ENCODE measurements around the gene TAP2.
A peak's percentile ranks its signal among the peaks of the same experiment; 100 is the strongest.
"Not testable (repeated sequence)": the region's sequence is repeated elsewhere in the genome, so short reads cannot be mapped to it uniquely, and the experiment has no call there.

The TAP2 gene

DNA sequence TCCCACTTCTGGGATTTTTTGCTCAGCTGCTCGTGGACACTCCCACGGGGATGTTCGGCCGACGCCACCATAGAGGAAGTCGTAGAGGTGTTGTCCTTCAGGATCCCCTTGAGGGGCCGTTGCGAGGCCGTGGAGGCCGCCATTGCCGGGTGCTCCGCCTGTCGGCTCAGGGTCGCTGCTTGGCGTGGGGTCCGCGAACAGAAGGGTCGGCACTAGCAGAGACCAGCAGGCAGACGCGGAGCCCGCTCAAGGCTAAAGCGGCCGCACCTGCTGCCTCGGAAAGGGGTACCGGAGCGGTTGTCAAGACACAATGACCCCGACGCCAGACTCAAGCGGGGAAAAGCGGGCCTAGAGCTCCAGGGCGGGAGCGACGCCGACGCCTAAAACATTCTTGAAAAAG lies 41.2 kb upstream of the TAP2 start:
- no peak for TF ChIP-seq CTCF (IDR thresholded peaks at IDR 0.05; ENCODE audit: extremely low read depth, insufficient read depth, missing control alignments)
- in situ Hi-C loops (cut with MboI; ENCODE audit: low pct_unique_long_range_greater_than_20kb, low sequenced_read_pairs, unreplicated experiment) = loop anchor here (10.0 kb wide), 1 partner anchor 95 kb away; no protein-coding TSS in a partner anchor
- DNase-seq (ENCODE audit: low spot score) = no peak

DNA sequence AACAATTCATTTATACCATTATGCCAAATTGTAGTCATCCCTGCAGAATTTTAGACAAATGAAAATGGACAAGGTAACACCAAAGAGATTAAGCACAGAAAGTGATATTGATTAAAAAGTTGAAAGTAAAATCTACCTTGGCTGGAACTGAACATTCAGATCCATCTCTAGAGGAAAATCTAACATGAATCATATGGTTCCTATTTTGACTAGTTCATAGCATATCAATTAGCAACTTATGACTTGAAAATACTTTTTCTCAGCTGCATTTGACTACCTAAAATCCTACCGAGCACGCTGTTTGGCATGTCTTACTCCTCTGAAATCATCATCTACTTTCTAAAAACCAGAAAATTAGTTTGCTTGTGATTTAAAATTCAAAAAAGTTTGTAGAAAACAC lies 38.1 kb upstream of the TAP2 start:
- DNase-seq (ENCODE audit: low spot score) = no peak
- in situ Hi-C loops (cut with MboI; ENCODE audit: low pct_unique_long_range_greater_than_20kb, low sequenced_read_pairs, unreplicated experiment) = no loop called here
- no peak for TF ChIP-seq CTCF (IDR thresholded peaks at IDR 0.05; ENCODE audit: extremely low read depth, insufficient read depth, missing control alignments)

DNA sequence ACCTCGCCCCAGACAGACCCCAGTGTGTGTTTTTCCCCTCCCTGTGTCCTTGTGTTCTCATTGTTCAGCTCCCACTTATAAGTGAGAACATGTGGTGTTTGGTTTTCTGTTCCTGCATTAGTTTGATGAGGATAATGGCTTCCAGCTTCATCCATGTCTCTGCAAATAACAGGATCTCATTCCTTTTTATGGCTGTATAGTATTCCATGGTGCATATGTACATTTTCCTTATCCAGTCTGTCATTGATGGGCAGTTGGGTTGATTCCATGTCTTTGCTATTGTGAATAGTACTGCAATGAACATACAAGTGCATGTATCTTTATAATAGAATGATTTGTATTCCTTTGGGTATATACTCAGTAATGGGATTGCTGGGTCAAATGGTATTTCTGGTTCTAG lies 35.4 kb upstream of the TAP2 start:
- in situ Hi-C loops (cut with MboI; ENCODE audit: low pct_unique_long_range_greater_than_20kb, low sequenced_read_pairs, unreplicated experiment); DNase-seq (ENCODE audit: low spot score): not testable (repeated sequence)

DNA sequence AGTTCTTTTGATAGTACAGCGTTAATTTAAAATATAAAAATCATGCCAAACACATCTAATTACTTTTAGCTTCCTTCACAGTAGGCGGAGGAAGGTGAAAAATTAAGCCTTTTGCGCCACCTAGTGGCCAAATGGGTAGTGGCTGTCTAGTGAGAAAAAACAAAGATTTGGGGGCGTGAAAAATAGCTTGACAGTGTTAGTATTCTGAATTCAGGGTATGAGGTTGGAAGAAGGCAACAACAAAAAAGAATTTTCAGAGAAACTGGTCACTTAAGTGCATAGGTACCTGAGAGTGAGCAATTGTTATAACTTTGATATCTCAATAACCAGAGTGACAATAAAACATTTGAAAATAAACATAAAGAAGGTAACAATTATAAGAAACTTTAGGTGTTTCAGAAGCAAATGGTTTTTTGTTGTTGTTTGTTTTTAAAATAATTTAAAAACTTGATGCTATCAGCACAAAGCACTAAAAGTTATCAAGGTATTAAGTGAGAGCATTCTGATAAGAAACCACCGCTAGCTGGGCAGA lies 29.8 kb upstream of the TAP2 start:
- peak; percentile 85 for TF ChIP-seq CTCF (IDR thresholded peaks at IDR 0.05; ENCODE audit: extremely low read depth, insufficient read depth, missing control alignments)
- peak; percentile 52 for DNase-seq (ENCODE audit: low spot score)
- in situ Hi-C loops (cut with MboI; ENCODE audit: low pct_unique_long_range_greater_than_20kb, low sequenced_read_pairs, unreplicated experiment) = no loop called here

- TF ChIP-seq CTCF (IDR thresholded peaks at IDR 0.05; ENCODE audit: extremely low read depth, insufficient read depth, missing control alignments) = no peak
- in situ Hi-C loops (cut with MboI; ENCODE audit: low pct_unique_long_range_greater_than_20kb, low sequenced_read_pairs, unreplicated experiment) = no loop called here
- DNase-seq (ENCODE audit: low spot score) = no peak
Measured at GRCh38 chr6:32867554-32868256, 29.2 kb upstream of the TAP2 start.

DNA sequence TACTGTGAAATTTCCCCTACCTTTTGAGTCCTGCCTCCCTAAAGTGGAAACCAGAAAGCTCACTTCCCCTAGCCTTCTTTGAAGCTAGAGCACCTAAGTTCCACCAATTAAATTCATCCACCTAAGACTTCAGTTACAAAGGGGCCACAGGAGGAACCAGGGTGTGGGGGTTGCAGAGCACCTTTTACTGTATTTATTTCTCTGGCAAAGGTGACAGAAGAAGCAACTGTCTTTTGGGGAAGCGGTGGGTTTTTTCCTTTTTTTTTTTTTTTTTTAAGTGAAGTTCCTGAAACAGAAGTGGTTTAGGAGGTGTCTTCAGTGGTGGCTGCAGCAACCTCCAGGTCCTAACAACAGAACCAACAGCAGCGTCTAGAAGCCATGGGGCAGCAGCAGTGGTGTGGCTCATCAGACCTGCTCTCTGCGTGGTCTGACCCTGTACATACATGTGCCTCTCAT lies 28.5 kb upstream of the TAP2 start:
- in situ Hi-C loops (cut with MboI; ENCODE audit: low pct_unique_long_range_greater_than_20kb, low sequenced_read_pairs, unreplicated experiment) = no loop called here
- TF ChIP-seq CTCF (IDR thresholded peaks at IDR 0.05; ENCODE audit: extremely low read depth, insufficient read depth, missing control alignments) = no peak
- no peak for DNase-seq (ENCODE audit: low spot score)

GRCh38 chr6:32865724-32866443 lies 27.3 kb upstream of the TAP2 start:
- no peak for DNase-seq (ENCODE audit: low spot score)
- TF ChIP-seq CTCF (IDR thresholded peaks at IDR 0.05; ENCODE audit: extremely low read depth, insufficient read depth, missing control alignments) = no peak
- in situ Hi-C loops (cut with MboI; ENCODE audit: low pct_unique_long_range_greater_than_20kb, low sequenced_read_pairs, unreplicated experiment) = no loop called here

Measured in GM13977 (cell line).